Stimulated activated CD8-positive, alpha-beta memory T cell treated with anti-CD3 and anti-CD28 coated beads, Interleukin-7, amount 100 ng/mL, for 4 hours (primary cell): ENCODE results near the gene PALD1.
A peak's percentile ranks its signal among the peaks of the same experiment; 100 is the strongest.

Experiments used
- DNase-seq, 2 donors: peaks; one replicate each; pipeline ENCODE4 v3.0.0-alpha.2; 2020; ENCODE audit warnings: low read depth in 2 of 2

The PALD1 gene

GRCh38 chr10:70555371-70555770 is 76.8 kb downstream of the PALD1 start:
- no peak for DNase-seq

DNA sequence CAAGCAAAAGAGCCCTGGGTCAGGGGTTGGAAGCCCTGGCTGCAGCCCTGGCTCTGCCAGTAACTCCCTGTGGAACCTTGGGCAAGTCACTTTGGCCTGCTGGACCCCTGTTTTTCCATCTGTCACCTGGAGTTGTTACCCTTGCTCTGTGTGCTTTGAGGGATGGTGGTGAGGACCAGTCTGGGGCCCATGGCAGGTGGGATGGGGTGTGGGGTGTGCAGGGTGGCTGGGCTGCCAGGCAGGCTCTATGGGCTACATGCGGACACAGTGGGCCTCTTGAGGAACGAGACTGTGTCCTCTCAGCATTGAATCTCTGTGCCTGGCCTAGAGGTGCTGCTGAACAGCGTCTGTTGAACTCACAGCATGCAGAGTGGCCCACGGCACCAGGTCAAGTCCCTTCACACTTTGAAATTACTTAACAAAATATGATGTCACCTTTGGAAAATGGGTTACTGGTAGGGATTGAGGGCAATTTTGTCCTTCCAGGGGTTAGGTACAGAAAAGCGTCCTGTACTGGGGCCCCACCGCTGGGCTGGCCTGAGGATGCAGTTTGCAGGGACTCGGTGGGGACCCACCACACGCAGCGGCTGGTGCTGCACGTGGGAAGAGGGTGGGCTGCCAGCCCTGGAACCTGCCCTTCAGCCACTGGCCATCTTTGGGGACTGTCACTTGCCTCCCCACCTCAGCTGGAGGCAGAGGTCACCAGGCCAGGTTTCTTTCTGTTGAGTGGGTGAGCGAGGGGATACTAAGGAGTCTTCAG is 78.7 kb downstream of the PALD1 start:
- DNase-seq = no peak

DNA sequence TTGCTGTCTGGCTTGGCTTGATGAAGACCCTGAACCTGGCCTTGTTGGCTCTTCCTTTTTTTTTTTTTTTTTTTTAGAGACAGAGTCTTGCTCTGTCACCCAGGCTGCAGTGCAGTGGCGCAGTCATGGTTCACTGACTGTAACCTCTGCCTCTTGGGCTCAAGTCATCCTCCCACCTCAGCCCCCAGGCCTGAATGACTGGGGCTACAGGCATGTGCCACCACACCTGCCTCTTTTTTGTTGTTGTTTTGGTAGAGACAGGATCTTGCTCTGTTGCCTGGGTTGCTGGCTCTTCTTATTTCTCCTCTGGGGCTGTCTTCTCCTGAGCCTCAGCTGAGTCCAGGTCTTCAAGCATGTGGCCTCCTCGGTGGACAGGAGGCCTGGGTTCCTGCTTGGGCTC is 79.3 kb downstream of the PALD1 start:
- DNase-seq = no peak

GRCh38 chr10:70558295-70558694 is 79.7 kb downstream of the PALD1 start:
- DNase-seq = no peak

DNA sequence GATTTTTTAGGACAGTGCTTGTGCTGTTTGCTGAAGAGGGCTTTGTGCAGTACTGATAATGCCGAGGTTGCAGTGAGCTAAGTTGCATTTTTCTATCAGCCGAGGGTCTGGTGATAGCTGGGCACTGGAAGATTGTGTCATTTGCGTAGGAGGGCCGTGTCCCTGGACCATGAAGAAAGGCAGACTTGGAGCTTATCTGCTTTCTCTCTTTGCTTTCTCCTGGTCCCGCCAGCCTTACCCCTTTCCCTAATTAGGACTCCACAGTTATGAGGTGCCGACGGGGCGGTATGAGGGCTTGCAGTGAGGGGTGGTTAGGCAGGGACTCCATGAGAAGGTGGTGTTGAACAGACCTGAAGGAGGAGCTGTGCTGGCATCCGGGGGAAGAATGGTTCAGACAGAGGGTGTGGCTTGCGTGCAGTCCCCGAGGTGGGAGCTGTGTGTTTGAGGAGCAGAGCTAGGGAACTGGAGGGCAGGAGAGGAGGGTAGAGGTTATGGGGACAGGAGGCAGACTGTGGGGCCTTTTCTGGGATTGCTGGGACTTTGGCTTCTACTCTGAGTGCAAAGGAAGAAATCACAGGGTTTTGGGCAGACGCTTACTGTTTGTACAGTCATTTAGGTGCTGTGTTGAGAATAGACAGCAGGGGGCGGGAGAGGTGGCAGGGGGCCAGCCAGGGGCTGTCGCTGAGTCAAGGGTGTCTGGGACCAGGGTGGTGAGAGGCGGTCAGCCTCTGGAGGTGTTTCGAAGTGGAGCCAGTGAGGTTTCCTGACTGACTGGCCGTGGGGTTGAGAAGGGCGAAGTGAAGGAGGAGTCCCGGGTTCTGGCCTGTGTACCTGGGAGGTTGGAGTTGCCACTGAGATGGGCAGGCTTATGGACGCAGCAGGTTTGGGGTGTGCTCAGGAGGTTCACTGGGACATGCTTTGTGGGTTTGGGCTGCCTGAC is 80.6 kb downstream of the PALD1 start:
- DNase-seq = peak; percentile 48 to 69

DNA sequence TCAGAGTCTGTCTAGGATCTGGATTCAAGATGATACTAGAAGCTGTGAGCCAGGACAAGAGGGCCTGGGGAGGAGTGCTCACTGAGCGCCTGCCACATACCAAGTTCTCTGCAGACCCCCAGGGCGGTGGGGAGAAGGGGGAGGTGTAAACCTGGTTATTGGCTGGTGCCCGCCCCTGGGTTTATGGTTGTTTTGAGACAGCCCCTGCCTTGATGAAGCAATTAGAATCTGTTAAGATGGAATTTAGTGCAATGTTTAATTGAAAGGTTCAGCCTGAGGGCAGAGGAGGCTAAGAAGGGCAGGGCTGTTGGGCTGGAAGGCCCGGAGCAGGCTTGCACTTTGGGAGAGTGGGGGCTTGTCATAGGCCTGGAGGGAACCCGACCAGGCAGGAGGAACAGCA is 81.3 kb downstream of the PALD1 start:
- DNase-seq = no peak

DNA sequence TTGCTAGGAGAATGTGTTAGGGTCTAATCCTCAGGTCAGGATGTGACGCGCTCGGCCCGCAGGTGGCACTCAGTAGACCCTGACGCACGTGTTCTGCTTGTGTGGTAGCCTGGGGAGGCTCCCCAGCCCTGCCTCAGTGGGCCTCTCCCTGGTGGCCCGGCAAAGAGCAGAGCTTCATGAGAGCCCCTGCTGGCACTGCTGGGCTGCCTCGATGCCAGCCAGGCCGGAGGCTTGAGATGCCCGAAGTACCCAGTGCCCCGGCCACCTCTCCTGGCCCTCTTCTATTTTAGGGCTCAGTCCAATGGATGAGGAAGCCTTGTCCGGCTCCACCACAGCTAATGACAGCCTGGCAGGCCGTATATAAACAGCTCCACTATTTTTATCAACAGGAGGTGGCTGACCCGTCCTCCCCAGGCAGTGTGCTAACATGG is 82.0 kb downstream of the PALD1 start:
- no peak for DNase-seq

- DNase-seq = no peak
Measured at GRCh38 chr10:70561070-70561469, 82.5 kb downstream of the PALD1 start.

- no peak for DNase-seq
Measured at GRCh38 chr10:70561558-70561957, 83.0 kb downstream of the PALD1 start.

DNA sequence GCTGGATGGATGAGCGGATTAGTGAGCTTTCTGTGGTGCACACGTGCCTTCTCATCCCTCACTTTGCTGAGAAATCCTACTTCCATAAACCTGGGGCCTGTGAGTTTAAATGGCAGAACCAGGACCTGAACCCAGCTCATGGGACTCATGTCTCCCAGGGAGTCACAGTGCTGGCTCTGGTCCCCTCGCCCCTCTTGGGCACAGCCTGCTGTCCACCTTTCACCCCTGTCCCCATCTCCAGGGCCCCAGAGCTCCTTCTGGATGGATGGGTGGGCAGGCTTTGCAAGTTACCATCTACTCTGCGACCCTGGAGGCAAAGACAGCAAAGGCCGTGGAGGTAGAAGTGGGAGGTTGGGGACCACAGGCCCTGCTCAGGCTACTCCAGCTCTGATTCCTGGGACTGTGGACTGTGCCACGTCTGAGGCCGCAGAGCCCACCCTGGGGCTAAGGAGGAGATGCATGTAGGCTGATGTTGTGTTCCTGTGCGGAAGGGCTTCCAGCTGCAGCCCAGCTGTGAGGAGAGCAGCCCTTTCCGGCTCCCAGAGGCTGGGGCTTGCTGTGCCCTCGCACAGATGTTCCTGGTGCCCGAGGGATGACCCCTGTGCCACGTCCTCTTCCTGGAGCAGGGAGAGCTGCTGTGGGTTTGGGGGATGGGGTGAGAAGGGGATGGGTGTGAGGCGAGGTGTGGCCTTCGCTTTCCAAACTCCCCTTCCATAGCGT is 83.6 kb downstream of the PALD1 start:
- DNase-seq = no peak

GRCh38 chr10:70563230-70563629 is 84.7 kb downstream of the PALD1 start:
- no peak for DNase-seq

DNA sequence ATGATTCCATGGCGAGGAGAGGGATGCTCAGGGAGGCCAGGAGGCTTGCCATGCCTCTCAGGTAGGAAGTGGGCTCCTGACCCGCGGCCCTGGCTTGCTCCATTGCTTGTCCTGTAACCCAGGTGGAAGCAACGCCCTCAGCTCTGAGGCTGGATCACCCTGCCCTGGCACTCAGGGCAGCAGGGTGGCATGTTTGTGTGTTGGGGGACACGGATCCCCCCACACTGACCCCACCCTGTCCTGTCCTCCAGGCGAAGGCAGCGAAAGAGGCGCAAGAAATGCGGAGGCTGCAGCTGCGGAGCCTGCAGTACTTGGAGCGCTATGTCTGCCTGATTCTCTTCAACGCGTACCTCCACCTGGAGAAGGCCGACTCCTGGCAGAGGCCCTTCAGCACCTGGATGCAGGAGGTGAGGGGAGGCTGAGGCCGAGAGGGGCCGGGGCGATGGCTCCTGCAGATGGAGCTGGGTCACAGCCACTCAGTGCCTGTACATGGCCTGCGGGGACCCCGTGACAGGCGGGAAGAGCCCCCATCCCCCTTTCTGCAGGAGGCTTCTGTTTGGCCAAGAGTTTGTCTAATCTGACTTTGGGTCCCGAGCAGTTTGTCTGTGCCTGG is 85.7 kb downstream of the PALD1 start:
- DNase-seq = no peak

GRCh38 chr10:70564901-70565351 is 86.4 kb downstream of the PALD1 start:
- DNase-seq = no peak

DNA sequence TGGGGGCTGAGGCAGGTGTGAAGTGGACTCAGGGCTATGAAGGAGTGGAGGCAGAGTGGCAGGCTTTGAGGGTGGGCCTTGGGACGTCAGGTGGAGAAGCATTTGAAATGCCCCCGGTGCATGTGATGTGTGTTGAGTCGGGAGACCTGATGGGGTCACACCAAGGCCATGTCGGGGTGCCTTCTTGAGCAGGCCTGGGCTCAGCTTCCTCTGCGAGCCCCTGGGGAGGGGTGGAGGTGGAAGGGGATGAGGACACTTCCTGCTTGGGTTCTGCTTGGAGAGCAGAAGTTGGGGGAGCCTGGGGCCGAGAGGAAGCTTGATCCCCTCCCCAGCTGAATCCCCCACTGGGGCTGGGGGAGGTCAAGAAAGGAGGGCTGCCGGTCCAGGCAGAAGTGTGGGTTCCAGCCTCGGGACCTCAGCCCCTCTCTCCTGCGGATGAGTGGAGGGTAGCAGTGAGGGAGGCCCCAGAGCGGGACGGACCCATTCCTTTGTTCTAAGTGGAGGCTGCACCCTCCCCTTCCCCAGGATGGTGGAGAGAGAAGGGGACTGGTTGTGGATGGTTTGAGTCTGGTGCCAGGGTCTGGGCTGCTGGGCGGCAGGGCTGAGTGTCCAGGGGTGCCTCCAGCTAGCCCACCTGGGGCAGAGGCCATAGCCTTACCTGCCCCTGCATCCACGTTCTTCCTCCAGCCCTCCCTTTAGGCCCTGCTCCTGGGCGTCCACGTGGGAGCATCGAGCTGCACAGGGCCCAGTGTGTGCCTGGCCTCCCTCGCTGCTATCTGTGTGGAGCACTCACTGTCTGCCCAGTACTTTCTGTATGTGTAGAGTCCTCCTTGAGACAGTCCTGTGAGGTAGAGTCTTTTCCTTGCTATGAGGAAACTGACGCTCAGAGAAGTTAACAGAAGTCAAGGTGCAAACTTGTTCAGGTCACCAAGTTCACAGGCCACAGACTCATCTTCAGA is 87.3 kb downstream of the PALD1 start:
- DNase-seq = no peak

DNA sequence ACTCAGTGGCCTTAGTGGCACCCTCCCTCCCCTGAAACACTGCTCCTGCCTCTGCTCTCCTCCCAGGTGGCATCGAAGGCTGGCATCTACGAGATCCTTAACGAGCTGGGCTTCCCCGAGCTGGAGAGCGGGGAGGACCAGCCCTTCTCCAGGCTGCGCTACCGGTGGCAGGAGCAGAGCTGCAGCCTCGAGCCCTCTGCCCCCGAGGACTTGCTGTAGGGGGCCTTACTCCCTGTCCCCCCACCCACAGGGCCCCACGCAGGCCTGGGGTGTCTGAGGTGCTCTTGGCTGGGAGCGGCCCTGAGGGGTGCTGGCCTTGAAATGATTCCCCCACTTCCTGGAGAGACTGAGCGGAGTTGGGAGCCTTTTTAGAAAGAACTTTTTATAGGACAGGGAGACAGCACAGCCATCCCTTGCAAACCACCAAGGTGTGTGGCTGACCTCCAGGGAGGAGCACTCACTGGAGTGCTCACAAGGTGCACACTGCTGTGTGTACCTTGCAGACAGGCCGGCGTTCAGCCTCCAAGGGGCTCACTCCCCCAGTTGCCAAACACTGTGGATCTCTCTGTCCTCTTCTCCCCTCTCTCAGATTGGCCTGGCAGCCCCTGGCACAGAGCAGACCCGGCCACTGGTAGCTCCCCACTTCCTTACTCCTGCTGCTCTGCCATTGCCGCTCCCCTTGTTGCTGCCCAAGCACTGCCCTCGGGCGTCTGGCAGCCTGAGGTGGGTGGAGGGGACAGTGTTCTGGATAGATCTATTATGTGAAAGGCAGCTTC is 88.1 kb downstream of the PALD1 start:
- DNase-seq = no peak

DNA sequence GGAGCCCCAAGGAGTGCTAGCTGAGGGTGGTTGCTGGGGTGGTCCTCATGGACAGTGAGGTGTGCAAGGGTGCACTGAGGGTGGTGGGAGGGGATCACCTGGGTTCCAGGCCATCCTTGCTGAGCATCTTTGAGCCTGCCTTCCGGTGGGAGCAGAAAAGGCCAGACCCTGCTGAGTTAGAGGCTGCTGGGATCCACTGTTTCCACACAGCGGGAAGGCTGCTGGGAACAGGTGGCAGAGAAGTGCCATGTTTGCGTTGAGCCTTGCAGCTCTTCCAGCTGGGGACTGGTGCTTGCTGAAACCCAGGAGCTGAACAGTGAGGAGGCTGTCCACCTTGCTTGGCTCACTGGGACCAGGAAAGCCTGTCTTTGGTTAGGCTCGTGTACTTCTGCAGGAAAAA is 89.0 kb downstream of the PALD1 start:
- no peak for DNase-seq

GRCh38 chr10:70568113-70568512 is 89.5 kb downstream of the PALD1 start:
- DNase-seq = no peak

GRCh38 chr10:70568781-70569495 is 90.4 kb downstream of the PALD1 start:
- DNase-seq = no peak

DNA sequence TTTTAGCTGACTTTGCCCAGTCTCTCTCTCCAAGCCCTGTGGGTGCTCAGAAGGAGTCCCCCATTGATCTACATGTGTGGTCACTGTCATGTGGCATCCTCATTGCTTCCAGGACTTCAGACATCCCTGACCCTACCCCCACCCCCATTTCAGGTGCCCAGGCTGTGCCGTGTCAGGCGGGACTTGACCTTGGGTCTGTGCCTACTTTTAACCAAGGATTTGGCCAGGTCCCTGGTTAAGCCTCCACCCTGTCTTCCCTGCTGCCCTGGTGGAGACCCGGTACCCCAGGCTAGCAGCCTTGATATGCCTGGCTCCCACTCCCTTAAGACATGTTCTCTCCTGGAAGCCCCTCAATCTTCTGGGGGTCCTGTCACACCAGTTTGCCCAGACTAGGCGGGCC is 92.7 kb downstream of the PALD1 start:
- DNase-seq = no peak
